ENCODE data around the gene CNOT3. TPM values are rescaled to one million over a fixed set of nuclear protein-coding genes. Genes with fewer than 3 reads are reported as not detected.

CNOT3 gene
- total RNA-seq, 4 donors from 2014 or later = 22.4 to 30.3 (median 29.8) TPM

DNA sequence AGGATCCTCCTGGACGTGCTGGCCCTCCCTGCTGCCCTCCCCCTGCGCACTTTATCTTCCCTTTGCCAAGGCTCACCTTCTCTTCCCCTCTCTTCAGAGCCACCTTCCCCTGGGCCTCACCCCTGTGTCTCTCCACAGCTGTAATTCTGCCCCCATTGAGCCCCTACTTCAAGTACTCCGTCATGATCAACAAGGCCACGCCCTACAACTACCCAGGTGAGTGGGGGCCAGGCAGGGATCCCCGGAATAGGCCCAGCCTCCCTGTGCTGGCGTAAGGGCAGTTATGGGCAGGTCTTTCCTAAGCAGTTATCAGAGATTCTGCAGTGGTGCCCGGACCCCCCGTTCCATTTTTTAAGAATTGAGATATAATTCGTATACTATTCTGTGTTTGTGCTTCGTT lies 31.8 kb upstream of the CNOT3 start:
- 93 to 94% methylated on average over 10 of the region's 10 CpGs for WGBS, 2 donors
- intact Hi-C loops (cut with DNase I) = no loop called here

DNA sequence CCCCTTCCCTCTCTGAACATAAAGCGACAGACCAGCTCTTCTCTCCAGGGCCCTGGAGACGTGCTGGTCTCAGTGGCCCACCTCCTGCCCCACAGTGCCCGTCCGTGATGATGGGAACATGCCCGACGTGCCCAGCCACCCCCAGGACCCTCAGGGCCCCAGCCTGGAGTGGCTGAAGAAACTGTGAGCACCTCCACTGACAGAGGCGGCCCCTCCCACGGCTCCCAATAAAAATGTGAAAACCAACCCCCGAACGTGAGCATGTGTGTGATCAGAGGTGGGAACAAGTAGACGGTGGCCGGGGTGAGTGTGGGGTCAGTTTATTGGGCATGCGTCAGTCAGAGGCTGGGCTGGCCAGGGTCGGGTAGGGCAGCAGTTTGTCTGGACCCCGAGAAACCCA lies 30.8 kb upstream of the CNOT3 start:
- Histone ChIP-seq H3K36me3 (peaks cover 32 to 39% of the 10 kb centered on the region in 2 donors), H3K27ac (no peak overlapping the region), H3K4me1 (peaks cover 7 to 10% of the 10 kb centered on the region in 2 donors), H3K27me3 (no peaks in the 10 kb centered on the region), H3K4me3 (replicated peaks in 1 of 3) (no peak overlapping the region), H3K9me3 (no peaks in the 10 kb centered on the region)
- WGBS, 2 donors = 91% methylated on average over 15 of the region's 15 CpGs
- TF ChIP-seq POLR2A (IDR thresholded peaks at IDR 0.05) = no peak
- TF ChIP-seq, protein P1, sequence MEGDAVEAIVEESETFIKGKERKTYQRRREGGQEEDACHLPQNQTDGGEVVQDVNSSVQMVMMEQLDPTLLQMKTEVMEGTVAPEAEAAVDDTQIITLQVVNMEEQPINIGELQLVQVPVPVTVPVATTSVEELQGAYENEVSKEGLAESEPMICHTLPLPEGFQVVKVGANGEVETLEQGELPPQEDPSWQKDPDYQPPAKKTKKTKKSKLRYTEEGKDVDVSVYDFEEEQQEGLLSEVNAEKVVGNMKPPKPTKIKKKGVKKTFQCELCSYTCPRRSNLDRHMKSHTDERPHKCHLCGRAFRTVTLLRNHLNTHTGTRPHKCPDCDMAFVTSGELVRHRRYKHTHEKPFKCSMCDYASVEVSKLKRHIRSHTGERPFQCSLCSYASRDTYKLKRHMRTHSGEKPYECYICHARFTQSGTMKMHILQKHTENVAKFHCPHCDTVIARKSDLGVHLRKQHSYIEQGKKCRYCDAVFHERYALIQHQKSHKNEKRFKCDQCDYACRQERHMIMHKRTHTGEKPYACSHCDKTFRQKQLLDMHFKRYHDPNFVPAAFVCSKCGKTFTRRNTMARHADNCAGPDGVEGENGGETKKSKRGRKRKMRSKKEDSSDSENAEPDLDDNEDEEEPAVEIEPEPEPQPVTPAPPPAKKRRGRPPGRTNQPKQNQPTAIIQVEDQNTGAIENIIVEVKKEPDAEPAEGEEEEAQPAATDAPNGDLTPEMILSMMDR (IDR thresholded peaks at IDR 0.05) = no peak
- DNase-seq = no peak
- intact Hi-C loops (cut with DNase I) = no loop called here

More for the DNA sequence above, 31.8 kb upstream of the CNOT3 start:
- H3K27ac ChIP-seq = no peak overlapping the region
- peaks cover 7 to 10% of the 10 kb centered on the region in 2 donors for H3K4me1 ChIP-seq
- peaks cover 29 to 35% of the 10 kb centered on the region in 2 donors for H3K36me3 ChIP-seq
- TF ChIP-seq POLR2A (IDR thresholded peaks at IDR 0.05) = no peak
- TF ChIP-seq, protein P1 (IDR thresholded peaks at IDR 0.05) = no peak
- H3K9me3 ChIP-seq = no peaks in the 10 kb centered on the region
- no peaks in the 10 kb centered on the region for H3K27me3 ChIP-seq
- DNase-seq = no peak
- no peak overlapping the region for H3K4me3 ChIP-seq (replicated peaks in 1 of 3)

DNA sequence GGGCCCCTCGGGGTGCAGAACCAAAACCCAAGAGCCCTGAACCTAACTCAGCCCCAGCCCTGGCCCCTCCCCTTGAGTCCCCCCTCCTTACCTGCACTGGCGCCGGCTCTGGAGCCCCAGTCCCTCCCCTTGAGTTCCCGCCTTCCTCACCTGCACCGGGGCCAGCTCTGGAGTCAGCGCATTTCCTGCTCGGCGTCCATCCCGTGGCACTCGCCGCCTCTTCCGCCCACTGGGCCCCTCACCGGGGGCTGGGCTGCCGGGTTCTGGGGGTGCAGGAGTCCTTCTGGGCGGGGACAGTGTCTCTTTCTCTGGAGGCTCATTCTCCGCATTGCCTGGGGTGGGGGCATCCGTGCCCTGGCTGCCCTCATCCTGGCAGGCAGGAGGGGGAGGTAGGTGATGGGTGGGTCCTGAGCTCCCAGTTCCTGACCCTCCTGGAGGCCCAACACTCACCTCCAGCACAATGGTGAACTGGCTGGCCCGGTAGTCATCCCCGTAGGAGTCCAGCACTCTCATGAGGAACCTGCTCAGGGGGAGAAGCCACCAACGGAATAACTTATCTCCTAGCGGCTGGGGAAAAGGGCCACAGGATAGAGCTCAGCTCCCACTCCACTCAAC lies 29.6 kb upstream of the CNOT3 start:
- no peak overlapping the region for H3K27ac ChIP-seq
- no peak overlapping the region for H3K4me3 ChIP-seq (replicated peaks in 1 of 3)
- H3K27me3 ChIP-seq = no peaks in the 10 kb centered on the region
- DNase-seq = no peak
- WGBS, 2 donors = 88 to 89% methylated on average over 16 to 17 of the region's 21 CpGs
- H3K9me3 ChIP-seq = no peaks in the 10 kb centered on the region
- H3K36me3 ChIP-seq = peaks cover 32 to 39% of the 10 kb centered on the region in 2 donors
- intact Hi-C loops (cut with DNase I) = no loop called here
- TF ChIP-seq, protein P1 (IDR thresholded peaks at IDR 0.05) = no peak
- no peak for TF ChIP-seq POLR2A (IDR thresholded peaks at IDR 0.05)
- peaks cover 7% of the 10 kb centered on the region in 2 donors for H3K4me1 ChIP-seq

DNA sequence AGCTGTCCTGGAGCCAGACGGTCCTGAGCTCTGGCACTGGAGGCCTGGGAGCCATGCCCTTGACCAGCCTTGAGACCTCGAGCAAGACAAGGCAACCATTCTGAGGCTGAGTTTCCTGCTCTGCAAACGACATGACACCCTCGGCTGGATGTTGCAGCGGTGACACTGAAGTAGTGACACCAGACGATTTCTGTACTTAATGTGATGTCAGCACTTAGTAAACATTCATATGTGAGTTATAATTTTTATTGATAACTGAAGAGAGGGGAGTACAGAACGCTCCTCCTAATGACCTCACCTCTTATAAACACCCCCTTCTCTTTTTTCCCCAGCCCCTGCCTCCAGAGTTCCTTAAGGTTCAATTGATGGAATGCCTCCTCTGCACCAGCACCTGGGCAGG lies 29.1 kb upstream of the CNOT3 start:
- TF ChIP-seq, protein P1 (IDR thresholded peaks at IDR 0.05) = no peak
- no peak for TF ChIP-seq POLR2A (IDR thresholded peaks at IDR 0.05)
- WGBS, 2 donors = 87 to 91% methylated on average over 7 of the region's 7 CpGs
- Histone ChIP-seq H3K9me3 (no peaks in the 10 kb centered on the region), H3K36me3 (peaks cover 32 to 39% of the 10 kb centered on the region in 2 donors), H3K4me3 (replicated peaks in 1 of 3) (no peak overlapping the region), H3K27ac (no peak overlapping the region), H3K4me1 (peaks cover 3 to 4% of the 10 kb centered on the region in 2 donors), H3K27me3 (no peaks in the 10 kb centered on the region)
- DNase-seq = no peak
- intact Hi-C loops (cut with DNase I) = no loop called here

DNA sequence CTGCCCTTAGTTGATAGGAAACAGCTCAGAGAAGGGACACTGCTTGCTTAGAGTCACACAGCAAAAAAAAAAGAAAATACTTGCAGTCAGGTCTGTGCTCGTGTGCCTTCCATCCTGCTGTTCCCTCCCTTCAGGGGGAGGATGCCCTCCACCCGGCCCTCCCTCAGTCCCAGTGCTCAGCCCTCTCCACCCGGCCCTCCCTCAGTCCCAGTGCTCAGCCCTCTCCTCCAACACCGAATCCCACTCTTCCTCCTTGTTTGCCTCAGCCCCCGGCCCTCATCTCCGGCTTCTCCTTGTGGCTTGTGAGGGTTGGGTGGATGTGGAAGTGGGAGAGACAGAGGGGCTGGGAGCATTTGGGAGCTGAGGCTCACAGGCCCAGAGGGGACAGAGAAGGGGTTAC lies 27.9 kb upstream of the CNOT3 start:
- intact Hi-C loops (cut with DNase I) = no loop called here
- Histone ChIP-seq H3K36me3 (peaks cover 32 to 39% of the 10 kb centered on the region in 2 donors), H3K27me3 (no peaks in the 10 kb centered on the region), H3K9me3 (no peaks in the 10 kb centered on the region), H3K27ac (no peak overlapping the region), H3K4me1 (peaks cover 4 to 7% of the 10 kb centered on the region in 2 donors), H3K4me3 (replicated peaks in 1 of 3) (no peak overlapping the region)
- WGBS, 2 donors = 85 to 91% methylated on average over 6 of the region's 6 CpGs
- no peak for DNase-seq
- TF ChIP-seq, protein P1 (IDR thresholded peaks at IDR 0.05) = no peak
- no peak for TF ChIP-seq POLR2A (IDR thresholded peaks at IDR 0.05)
